ENCODE data around the gene RYR2.

GRCh38 chr1:237229333-237229732 lies 187.3 kb downstream of the RYR2 start:
- no peak for TF ChIP-seq SP1 (IDR thresholded peaks at IDR 0.05)
- no peak for TF ChIP-seq FOXA1 (IDR thresholded peaks at IDR 0.05)
- no peak for TF ChIP-seq FOXM1 (IDR thresholded peaks at IDR 0.05; ENCODE audit: borderline replicate concordance)
- no peak for TF ChIP-seq BHLHE40 (IDR thresholded peaks at IDR 0.05; ENCODE audit: borderline replicate concordance)
- no peak for TF ChIP-seq ARNT (IDR thresholded peaks at IDR 0.05)

Data from HEK293T (cell line).